HG03565 (cell line): ENCODE measurements around the gene CKMT1B.
"Not testable (repeated sequence)": the region's sequence is repeated elsewhere in the genome, so short reads cannot be mapped to it uniquely, and the experiment has no call there.

ENCODE experiments used
- ATAC-seq: cut with Tn5 transposase; IDR thresholded peaks from one replicate; pipeline ENCODE4 v1.9.1; 2021; ENCODE audit warnings: mild to moderate bottlenecking, moderate library complexity; ENCODE audit not compliant: unreplicated experiment

The CKMT1B gene

GRCh38 chr15:43626937-43627336 is 33.1 kb downstream of the CKMT1B start:
- not testable (repeated sequence) for ATAC-seq

DNA sequence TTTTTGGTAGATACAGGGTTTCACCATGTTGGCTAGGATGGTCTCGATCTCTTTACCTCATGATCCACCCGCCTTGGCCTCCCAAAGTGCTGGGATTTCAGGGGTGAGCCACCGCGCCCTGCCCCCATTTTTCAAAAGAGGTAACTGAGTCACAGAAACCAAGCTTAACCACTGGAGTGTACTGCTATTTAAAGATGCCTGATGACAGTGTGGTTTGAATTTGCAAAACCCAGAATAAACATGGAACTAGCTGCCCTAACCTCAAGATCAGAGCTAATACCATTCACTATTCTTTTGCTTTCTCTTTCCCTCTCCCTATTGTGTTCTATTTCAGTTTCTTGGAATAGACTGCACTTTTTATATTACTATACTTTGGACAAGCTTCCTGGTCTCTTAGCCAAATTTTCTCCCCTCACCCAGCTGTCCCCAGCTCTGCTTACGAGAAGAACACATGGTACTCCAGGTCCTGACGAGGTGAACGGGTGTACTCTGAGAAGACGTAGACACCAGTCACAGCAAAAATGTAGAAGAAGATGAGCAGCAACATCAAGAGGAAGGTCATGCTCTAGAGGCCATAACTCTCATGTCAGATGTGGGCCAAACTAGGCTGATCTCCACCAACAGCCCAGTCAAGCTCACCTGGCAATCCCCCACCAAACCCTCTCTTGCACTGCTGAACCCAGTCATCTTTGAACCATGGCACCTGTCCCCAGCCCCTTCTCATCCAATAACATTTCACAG is 44.8 kb downstream of the CKMT1B start:
- ATAC-seq: peak; percentile 61
